SU-DHL-6 (cell line): ENCODE data around the gene LRRTM3.

Experiments
- H2AFZ ChIP-seq: fragments of 200-600 bp; sonication (generic); 2 replicates; pipeline ENCODE4 v1.6.1; 2014; ENCODE audit warnings: low read depth, mild to moderate bottlenecking, moderate library complexity, mixed read lengths, antibody characterized with exemption, low read length; ENCODE audit not compliant: severe bottlenecking
- H3F3A ChIP-seq: fragments of 200-600 bp; shearing (Covaris generic); 2 replicates; pipeline ENCODE4 v1.6.0; 2016; ENCODE audit warnings: antibody characterized with exemption, mild to moderate bottlenecking; ENCODE audit not compliant: insufficient read depth
- H3K27ac ChIP-seq: fragments of 200-600 bp; sonication (generic); 2 replicates; pipeline ENCODE4 v1.5.1; 2016; ENCODE audit warnings: low read depth, mild to moderate bottlenecking, low read length, moderate library complexity, mixed read lengths
- H3K27me3 ChIP-seq: fragments of 200-600 bp; sonication (generic), shearing (Covaris generic); 2 replicates; pipeline ENCODE4 v1.6.0; 2014; ENCODE audit warnings: mild to moderate bottlenecking, low read length
- H3K36me3 ChIP-seq: fragments of 200-600 bp; sonication (generic); 2 replicates; pipeline ENCODE4 v1.6.1; 2014; ENCODE audit warnings: mild to moderate bottlenecking, low read length, mixed read lengths
- H3K4me2 ChIP-seq: fragments of 300-600, 200-600 bp; shearing (Covaris generic), sonication (generic); 2 replicates; pipeline ENCODE4 v1.6.0; 2014; ENCODE audit warnings: low read length, low read depth, mild to moderate bottlenecking; ENCODE audit not compliant: poor library complexity, severe bottlenecking
- H3K4me3 ChIP-seq: fragments of 200-600 bp; sonication (generic); 2 replicates; pipeline ENCODE4 v1.5.1; 2014; ENCODE audit warnings: antibody characterized with exemption, low read length, mild to moderate bottlenecking, mixed read lengths; ENCODE audit not compliant: insufficient read depth, poor library complexity, severe bottlenecking
- H3K79me2 ChIP-seq: fragments of 200-600 bp; sonication (generic); 2 replicates; pipeline ENCODE4 v1.6.1; 2014; ENCODE audit warnings: mild to moderate bottlenecking, low read length, moderate library complexity; ENCODE audit not compliant: insufficient read depth
- H3K9ac ChIP-seq: fragments of 200-600 bp; sonication (generic); 2 replicates; pipeline ENCODE4 v1.7.0; 2014; ENCODE audit warnings: mild to moderate bottlenecking, low read length
- H3K9me2 ChIP-seq: fragments of 200-600 bp; sonication (generic); replicated peaks from 2 replicates; pipeline ENCODE4 v1.6.1; 2014; ENCODE audit warnings: low read length; ENCODE audit not compliant: insufficient read depth
- H3K9me3 ChIP-seq: fragments of 200-600 bp; sonication (generic); 2 replicates; pipeline ENCODE4 v1.6.1; 2014; ENCODE audit warnings: low read length, mixed read lengths; ENCODE audit not compliant: insufficient read depth
- H4K20me1 ChIP-seq: fragments of 200-600 bp; sonication (generic); 2 replicates; pipeline ENCODE4 v1.6.1; 2014; ENCODE audit warnings: low read depth, mild to moderate bottlenecking, antibody characterized with exemption, low read length, moderate library complexity, mixed read lengths
- EZH2phosphoT487 ChIP-seq: fragments of 200-600 bp; sonication (generic), shearing (Covaris generic); conservative IDR thresholded peaks from 2 replicates; pipeline ENCODE4 v1.6.1; 2018; ENCODE audit warnings: mild to moderate bottlenecking, antibody characterized with exemption, low read length, moderate library complexity, mixed read lengths
- TF ChIP-seq, protein P1 (sequence below): fragments of 200-600 bp; sonication (generic); IDR thresholded peaks from one replicate; pipeline ENCODE4 v1.5.1; 2017; ENCODE audit warnings: antibody characterized with exemption, mild to moderate bottlenecking, low read length, moderate library complexity; ENCODE audit not compliant: insufficient read depth, poor library complexity, severe bottlenecking

Gene LRRTM3

DNA sequence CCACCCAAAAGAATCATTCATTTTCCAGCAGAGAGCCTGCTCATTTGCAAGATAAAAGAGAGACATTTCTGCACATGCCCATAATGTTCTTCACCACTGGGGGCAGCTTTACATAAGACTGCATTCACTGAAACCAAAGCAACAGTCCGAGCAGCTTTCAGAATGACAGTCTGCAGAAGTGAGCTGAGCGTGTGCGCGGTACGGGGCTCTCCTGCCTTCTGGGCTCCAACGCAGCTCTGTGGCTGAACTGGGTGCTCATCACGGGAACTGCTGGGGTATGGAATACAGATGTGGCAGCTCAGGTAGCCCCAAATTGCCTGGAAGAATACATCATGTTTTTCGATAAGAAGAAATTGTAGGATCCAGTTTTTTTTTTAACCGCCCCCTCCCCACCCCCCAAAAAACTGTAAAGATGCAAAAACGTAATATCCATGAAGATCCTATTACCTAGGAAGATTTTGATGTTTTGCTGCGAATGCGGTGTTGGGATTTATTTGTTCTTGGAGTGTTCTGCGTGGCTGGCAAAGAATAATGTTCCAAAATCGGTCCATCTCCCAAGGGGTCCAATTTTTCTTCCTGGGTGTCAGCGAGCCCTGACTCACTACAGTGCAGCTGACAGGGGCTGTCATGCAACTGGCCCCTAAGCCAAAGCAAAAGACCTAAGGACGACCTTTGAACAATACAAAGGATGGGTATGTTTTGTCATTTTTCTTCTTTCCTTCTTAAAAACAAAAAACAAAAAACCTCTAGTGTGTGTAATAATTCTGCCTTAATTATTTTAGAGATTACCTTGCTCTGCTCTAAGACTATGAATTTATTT is at the start of gene LRRTM3:
Gene LRRTM3, plus strand, starts transcription at position 141 of the 820 bp plus-strand sequence.
- TF ChIP-seq EZH2phosphoT487, result no peak
- TF ChIP-seq, protein P1, sequence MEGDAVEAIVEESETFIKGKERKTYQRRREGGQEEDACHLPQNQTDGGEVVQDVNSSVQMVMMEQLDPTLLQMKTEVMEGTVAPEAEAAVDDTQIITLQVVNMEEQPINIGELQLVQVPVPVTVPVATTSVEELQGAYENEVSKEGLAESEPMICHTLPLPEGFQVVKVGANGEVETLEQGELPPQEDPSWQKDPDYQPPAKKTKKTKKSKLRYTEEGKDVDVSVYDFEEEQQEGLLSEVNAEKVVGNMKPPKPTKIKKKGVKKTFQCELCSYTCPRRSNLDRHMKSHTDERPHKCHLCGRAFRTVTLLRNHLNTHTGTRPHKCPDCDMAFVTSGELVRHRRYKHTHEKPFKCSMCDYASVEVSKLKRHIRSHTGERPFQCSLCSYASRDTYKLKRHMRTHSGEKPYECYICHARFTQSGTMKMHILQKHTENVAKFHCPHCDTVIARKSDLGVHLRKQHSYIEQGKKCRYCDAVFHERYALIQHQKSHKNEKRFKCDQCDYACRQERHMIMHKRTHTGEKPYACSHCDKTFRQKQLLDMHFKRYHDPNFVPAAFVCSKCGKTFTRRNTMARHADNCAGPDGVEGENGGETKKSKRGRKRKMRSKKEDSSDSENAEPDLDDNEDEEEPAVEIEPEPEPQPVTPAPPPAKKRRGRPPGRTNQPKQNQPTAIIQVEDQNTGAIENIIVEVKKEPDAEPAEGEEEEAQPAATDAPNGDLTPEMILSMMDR, result peak; percentile 50
- Histone ChIP-seq H3K9ac (no peak within 1 kb of the TSS), H3F3A (no peaks in the 10 kb centered on the region), H3K9me3 (no peaks in the 10 kb centered on the region), H2AFZ (no peak within 1 kb of the TSS), H3K36me3 (no peaks in the 10 kb centered on the region), H3K27ac (no peak within 1 kb of the TSS), H3K4me3 (no peak within 1 kb of the TSS), H4K20me1 (no peaks in the 10 kb centered on the region), H3K27me3 (no peaks in the 10 kb centered on the region), H3K79me2 (no peaks in the 10 kb centered on the region), H3K9me2 (no peaks in the 10 kb centered on the region), H3K4me2 (no peak within 1 kb of the TSS)

DNA sequence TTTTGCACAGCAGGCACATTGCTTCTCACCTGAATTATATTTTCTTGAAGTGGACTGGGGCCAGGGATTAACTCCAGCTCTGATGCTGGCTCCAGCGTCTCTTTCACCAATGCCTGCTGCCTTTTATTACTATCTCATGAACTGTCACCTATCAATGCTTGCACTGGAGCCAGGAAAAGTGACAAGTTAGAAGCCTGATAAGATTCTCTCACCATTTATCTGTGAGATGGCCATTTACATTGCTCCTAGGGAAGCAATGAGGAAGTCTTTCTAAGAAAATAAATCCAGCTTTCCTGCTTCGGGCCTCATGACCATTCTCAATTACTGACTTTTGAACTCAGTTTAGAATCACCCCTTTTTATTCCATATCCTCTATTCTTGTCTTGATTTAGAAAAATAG is 48.5 kb upstream of the LRRTM3 start:
- no peaks in the 10 kb centered on the region for H3K9me2 ChIP-seq
- H3K4me3 ChIP-seq, result no peak overlapping the region
- TF ChIP-seq, protein P1, result no peak
- no peak for TF ChIP-seq EZH2phosphoT487
- no peaks in the 10 kb centered on the region for H3K79me2 ChIP-seq
- H2AFZ ChIP-seq, result no peak overlapping the region
- H3K36me3 ChIP-seq, result no peaks in the 10 kb centered on the region
- no peaks in the 10 kb centered on the region for H3F3A ChIP-seq
- H3K9me3 ChIP-seq, result no peaks in the 10 kb centered on the region
- H4K20me1 ChIP-seq, result no peaks in the 10 kb centered on the region
- H3K4me2 ChIP-seq, result no peak overlapping the region
- no peaks in the 10 kb centered on the region for H3K27me3 ChIP-seq
- H3K27ac ChIP-seq, result no peak overlapping the region
- no peak overlapping the region for H3K9ac ChIP-seq

DNA sequence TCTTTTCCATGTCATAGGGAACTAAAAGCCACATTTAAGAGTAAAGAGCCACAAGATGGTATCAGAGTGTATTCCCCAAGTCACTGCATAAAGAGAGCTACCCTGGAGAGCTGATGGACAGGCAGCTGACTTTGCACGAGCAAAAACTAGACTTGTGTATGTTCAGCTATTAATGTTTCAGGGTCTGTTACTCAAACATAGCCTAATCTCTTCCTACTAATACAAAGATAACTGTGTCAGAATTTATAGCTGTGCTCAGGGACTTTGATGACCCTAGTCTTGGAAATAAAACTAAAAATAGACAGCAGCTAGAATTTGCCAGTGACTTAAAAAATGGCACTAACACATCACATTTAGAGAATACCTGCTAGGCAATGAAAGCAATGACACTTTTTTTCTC is 45.5 kb upstream of the LRRTM3 start:
- Histone ChIP-seq H3K4me2 (no peak overlapping the region), H3K36me3 (no peaks in the 10 kb centered on the region), H3K79me2 (no peaks in the 10 kb centered on the region), H3K4me3 (no peak overlapping the region), H3K27me3 (no peaks in the 10 kb centered on the region), H3K9ac (no peak overlapping the region), H4K20me1 (no peaks in the 10 kb centered on the region), H3K27ac (no peak overlapping the region), H3F3A (no peaks in the 10 kb centered on the region), H3K9me3 (no peaks in the 10 kb centered on the region), H2AFZ (no peak overlapping the region), H3K9me2 (no peaks in the 10 kb centered on the region)
- TF ChIP-seq, protein P1, result no peak
- TF ChIP-seq EZH2phosphoT487, result no peak
